Glomerular visceral epithelial cell (primary cell): ENCODE data around the gene NOVA1.

ENCODE experiments used
- DNase-seq: peaks from one replicate; pipeline ENCODE4 v3.0.0-alpha.2; 2016; ENCODE audit errors: extremely low spot score

Gene NOVA1

DNA sequence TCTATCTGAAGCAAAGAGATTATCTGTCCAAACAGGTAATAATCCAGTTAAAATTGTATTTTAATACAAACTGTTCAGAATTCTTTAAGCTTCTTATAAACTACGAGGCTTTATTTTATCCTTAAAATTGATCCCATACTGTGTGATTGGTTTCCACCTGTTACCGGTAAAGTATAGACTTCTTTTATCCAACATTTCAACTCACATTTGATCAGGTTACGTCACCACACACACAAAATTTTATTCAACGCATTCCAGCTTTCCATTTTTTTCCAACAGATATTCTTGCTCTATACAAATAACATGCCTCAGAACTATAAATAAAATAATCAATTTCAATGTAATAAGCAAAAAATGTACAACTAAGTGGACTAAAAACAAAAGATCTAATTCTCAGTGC, 4.5 kb downstream of the NOVA1 start:
- DNase-seq, result no peak

DNA sequence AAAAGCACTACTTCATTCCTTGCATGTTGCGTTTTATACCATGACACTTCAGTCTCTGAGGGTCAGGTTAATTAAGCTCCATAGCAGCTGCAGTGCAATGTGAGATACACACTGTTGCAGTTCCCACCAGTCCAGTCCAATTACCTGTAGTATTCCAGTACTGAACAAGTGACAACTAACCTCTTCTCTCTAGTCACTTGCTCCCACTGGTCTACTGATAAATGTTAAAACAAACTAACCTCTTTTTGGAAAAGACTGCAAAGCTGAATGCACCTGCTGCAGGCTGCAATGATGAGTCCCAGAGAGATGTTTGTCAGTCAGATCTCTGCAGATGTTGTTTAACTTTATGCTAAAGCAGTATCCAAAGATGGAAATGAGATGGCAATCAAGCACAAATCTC, 7.9 kb downstream of the NOVA1 start:
- DNase-seq, result no peak

- no peak for DNase-seq
Observed at GRCh38 chr14:26577711-26578110, 20.1 kb downstream of the NOVA1 start.

- no peak for DNase-seq
Observed at GRCh38 chr14:26554069-26554772, 43.6 kb downstream of the NOVA1 start.

DNA sequence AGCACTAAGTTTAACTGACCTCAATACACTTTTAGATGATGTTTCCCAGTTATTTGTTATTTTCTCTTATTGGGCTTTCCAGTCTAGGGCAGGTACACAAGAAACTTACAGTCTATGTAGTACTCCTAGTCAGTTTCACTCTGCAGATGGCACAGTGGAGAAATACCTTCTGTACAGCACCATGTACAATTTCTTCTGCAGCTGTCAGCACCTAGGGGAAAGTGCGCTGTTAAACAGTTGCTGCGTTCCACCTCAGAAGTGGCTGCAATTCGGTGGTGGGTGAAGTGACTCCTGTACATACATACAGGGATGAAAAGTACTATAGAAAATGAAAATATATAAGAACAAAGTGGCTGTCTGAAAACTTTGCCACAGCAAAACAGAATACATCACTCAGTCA, 48.3 kb downstream of the NOVA1 start:
- DNase-seq, result no peak

DNA sequence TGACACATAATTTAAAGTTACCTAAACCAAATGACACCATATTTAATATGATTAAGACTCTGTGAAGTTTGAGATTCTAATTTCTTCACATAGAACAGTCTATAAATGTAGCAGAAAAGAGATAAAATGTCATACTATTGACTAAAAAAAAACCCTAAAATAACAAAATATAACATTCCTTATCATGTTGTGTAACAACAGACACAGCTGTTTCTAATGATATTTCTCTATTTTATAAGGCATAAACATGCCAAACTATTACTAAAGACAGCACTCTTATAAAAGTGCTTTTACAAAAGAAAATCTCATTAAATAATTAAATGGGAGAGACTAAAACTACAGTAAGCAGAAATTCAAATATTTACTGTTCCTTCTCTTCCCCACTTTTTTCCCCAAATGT, 49.4 kb downstream of the NOVA1 start:
- DNase-seq, result no peak

- DNase-seq, result no peak
Observed at GRCh38 chr14:26538176-26538575, 59.7 kb downstream of the NOVA1 start.

- DNase-seq, result peak; percentile 27
Observed at GRCh38 chr14:26531894-26532293, 65.9 kb downstream of the NOVA1 start.

GRCh38 chr14:26528415-26529182, 69.2 kb downstream of the NOVA1 start:
- no peak for DNase-seq

DNA sequence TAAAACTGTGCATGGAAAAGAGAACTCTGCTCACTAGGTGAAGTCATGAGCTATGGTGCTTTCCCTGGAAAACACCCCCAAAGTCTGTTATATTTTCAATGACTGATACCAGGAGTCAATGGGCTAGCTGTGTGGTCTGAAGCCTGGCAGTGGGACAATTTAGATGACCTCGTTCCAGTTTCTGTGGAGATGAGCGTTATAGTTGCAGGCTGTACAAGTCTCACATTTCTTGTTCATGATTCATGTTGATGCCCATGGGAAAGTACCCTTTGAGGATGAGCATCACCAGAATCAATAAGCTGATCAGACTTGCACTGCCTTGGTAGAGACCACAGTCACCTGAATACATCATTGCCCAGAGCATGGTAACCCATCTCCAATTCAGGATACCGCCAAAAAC, 70.7 kb downstream of the NOVA1 start:
- DNase-seq, result peak; percentile 22

DNA sequence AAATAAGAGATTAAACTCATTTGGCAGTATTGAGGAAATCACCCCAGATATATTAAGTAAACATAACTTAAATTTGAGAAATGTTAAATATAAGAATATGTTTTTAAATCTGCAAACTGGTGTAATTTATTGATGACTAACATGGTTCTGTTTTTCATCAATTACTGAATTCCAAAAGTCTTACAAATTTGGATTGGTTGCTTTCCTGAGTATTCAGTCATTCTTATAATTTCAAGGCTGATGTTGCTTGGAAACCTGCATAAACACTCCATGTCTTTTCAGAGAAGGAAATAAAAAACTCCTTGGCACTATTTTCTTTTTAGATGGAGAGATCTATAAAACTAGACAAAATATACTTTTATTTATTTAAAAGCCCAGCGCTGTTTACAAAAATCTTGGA, 71.7 kb downstream of the NOVA1 start:
- DNase-seq, result no peak

DNA sequence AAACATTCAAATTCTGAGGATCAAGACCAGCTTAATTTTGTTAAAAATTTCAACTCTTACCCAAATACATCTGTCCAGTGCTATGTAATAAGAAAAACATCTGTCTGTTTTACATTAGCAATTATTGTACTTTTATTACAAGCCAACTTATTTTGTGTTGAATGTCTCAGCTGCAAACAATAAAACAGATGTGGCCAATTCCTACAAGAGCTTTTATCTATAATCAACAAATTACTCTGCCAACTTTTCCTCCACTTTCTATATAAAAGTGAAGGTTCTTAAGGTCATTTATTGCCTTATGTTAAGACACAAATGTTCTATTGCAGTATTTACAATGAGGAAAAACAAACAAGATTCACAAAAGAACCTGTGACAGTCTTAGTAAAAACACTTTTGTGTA, 72.7 kb downstream of the NOVA1 start:
- DNase-seq, result no peak

- no peak for DNase-seq
Observed at GRCh38 chr14:26522967-26523366, 74.9 kb downstream of the NOVA1 start.

- DNase-seq, result no peak
Observed at GRCh38 chr14:26517771-26518170, 80.1 kb downstream of the NOVA1 start.

DNA sequence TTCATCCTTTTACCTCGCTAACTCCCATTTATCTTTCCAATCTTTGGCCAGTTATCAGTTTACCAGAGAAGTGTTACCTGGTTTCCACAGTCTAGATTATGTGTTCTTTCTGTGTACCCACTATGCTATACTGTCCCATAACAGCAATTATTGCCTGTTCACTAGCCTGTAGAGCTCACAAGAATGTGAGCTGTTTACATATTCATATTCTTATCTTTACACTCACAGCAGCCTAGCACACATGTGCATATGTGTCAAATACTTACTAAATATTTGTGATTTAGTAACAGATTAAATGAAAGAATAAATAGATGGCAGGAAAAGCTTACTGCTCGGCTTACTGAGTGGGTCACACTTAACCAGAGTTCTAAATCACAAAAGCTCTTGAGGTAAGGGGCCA, 97.8 kb downstream of the NOVA1 start:
- DNase-seq, result no peak

- DNase-seq, result no peak
Observed at GRCh38 chr14:26499546-26499945, 98.3 kb downstream of the NOVA1 start.

- no peak for DNase-seq
Observed at GRCh38 chr14:26486922-26487321, 110.9 kb downstream of the NOVA1 start.

DNA sequence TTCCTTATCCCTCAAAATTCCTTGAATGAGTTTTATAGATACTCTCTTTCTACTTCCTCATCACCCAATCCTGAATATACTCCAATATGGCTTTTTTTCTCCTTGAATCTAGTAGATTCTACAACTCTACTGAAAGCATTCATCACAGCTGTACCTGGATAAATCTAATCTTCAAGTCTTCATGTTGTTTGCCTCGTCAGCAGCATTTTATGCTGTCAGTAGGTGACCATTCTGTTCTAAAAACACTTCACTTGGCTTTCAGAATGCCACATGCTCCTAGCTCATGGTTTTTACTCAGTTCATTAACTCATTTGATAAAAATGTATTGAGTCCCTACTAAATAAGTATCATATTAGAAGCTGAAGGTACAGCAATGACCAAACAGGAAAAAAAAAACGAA, 113.3 kb downstream of the NOVA1 start:
- DNase-seq, result no peak

GRCh38 chr14:26478967-26479366, 118.9 kb downstream of the NOVA1 start:
- DNase-seq, result no peak

GRCh38 chr14:26466862-26467261, 131.0 kb downstream of the NOVA1 start:
- no peak for DNase-seq

- no peak for DNase-seq
Observed at GRCh38 chr14:26463136-26463535, 134.7 kb downstream of the NOVA1 start.

DNA sequence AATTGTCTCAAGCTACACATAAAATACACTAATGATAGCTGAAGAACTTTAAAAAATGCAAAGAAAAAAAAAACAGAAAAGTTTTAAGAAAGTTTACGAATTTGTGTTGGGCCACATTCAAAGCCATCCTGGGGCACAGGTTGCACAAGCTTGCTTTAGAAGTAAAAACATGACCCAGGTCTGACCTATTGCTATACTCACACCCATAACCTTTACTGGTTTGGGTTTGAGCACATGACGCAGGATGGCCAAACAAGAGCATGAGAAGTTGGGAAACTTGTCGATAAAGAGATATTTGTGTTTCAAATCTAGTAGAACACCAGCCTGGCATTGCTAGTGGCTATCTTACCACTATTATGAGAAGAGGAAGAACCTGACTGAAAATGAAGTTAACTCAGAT, 143.7 kb downstream of the NOVA1 start:
- DNase-seq, result no peak

- no peak for DNase-seq
Observed at GRCh38 chr14:26448181-26448855, 149.5 kb downstream of the NOVA1 start.
